ENCODE measurements around the gene SRXN1.

DNA sequence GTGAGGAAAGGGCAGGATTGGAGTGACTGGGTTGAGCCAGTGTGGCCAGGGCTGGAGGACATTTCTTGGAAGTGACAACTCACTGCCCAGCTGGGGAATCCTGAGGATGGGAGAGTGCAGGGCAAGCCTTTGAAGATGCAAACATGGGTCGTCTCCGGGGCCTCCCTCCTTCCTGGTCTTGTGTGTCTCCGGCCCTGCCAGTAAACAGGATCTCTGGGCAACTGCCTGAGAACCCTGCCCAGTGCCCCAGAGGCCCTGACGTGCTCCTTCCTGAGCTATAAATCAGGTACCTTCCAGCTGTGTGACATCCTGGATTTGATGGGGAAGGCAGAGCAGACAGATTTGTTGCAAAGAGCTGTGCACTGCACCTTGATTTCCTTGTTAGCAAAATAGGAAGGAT lies 30.0 kb downstream of the SRXN1 start:
- TF ChIP-seq POLR2A (IDR thresholded peaks at IDR 0.05; ENCODE audit: low read length) (no peak), GATA1 (IDR thresholded peaks at IDR 0.05; ENCODE audit: low read depth, low read length) (no peak)

Measured in erythroblast (primary cell).